ENCODE results near the gene MRPL44. TPM values are rescaled to one million over a fixed set of nuclear protein-coding genes. Genes with fewer than 3 reads are reported as not detected.
A peak's percentile ranks its signal among the peaks of the same experiment; 100 is the strongest.

MRPL44 gene
- total RNA-seq, 1 donor from 2014 or later = 29.9 TPM

DNA sequence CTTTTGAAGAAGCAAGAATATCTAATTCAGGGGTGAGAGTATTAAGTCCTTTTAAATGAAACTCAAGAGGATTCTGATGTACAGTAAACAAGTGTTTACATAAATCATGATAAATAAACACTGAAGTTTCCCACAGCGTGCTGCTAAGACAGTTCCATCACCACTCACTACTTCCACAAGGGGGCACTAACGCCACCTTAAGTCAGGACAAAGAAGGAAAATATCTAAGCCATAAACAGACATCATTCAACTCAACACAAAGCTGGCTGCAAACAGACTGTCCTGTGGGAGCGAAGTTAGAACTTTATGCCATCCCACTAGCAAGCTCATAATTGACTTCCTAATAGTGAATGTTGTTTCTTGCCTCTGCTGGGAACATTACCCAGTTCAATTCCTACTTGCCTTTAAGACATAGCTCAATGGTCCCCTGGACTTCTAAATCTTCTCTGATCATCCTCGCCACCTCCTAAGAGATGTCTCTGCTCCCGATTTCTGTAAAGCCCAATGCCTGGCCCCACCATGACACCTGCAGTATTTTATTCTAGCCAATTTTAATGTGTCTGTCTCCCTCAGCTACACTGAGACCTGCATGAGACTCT lies 36.5 kb downstream of the MRPL44 start:
- TF ChIP-seq, protein P1, sequence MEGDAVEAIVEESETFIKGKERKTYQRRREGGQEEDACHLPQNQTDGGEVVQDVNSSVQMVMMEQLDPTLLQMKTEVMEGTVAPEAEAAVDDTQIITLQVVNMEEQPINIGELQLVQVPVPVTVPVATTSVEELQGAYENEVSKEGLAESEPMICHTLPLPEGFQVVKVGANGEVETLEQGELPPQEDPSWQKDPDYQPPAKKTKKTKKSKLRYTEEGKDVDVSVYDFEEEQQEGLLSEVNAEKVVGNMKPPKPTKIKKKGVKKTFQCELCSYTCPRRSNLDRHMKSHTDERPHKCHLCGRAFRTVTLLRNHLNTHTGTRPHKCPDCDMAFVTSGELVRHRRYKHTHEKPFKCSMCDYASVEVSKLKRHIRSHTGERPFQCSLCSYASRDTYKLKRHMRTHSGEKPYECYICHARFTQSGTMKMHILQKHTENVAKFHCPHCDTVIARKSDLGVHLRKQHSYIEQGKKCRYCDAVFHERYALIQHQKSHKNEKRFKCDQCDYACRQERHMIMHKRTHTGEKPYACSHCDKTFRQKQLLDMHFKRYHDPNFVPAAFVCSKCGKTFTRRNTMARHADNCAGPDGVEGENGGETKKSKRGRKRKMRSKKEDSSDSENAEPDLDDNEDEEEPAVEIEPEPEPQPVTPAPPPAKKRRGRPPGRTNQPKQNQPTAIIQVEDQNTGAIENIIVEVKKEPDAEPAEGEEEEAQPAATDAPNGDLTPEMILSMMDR (IDR thresholded peaks at IDR 0.05) = no peak
- no peaks in the 10 kb centered on the region for H3K4me1 Mint-ChIP-seq
- ATAC-seq (ENCODE audit: low read depth) = peak; percentile 67
- no peak overlapping the region for H3K27ac Mint-ChIP-seq
- ChIA-PET CTCF (interaction anchor here (0.6 to 8.0 kb wide), 36 partner anchors 9 to 770 kb away, joined by 3 to 210 read pairs (median 4); no protein-coding TSS in a partner anchor), POLR2A (interaction anchor here (0.6 to 1.5 kb wide), 2 partner anchors 9 to 291 kb away, joined by 4 to 9 read pairs; no protein-coding TSS in a partner anchor)
- H3K4me3 Mint-ChIP-seq = no peak overlapping the region
- DNase-seq = no peak
- H3K9me3 Mint-ChIP-seq = no peaks in the 10 kb centered on the region
- no peaks in the 10 kb centered on the region for H3K36me3 Mint-ChIP-seq (ENCODE audit: low read depth)
- H3K27me3 Mint-ChIP-seq = no peaks in the 10 kb centered on the region
- intact Hi-C loops (cut with micrococcal nuclease) = loop anchor here (1.0 to 10.0 kb wide), 7 partner anchors 23 to 1021 kb away; no protein-coding TSS in a partner anchor

DNA sequence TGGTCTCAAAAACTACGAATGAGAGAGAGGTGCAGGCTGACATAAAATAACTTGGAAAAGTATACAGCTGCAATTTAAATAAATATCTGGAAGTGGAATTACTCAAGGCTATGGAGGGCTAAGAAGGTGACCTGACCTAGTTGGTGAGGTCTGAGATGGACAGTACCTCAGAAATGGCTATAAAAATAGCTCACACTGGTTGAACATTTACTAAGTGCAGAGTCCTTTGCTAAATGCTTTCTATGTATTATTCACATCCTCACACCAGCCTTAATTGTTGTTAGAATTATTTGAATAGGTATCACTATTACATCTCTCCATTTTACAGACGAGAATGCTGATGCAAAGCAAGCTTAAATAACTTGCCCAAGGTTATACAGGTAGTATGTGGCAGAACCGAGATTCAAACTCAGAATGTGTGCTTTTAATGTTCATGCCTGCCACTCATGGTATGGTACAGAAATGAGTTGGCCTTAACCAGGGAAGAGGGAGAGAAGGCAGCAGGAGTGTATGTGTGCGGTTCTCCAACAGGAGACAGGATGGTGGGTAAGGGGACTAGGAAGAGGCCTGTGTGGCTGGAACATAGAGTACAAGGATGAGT lies 37.4 kb downstream of the MRPL44 start:
- Mint-ChIP-seq H3K4me3 (no peak overlapping the region), H3K4me1 (no peaks in the 10 kb centered on the region), H3K27me3 (no peaks in the 10 kb centered on the region), H3K27ac (no peak overlapping the region), H3K36me3 (ENCODE audit: low read depth) (no peaks in the 10 kb centered on the region), H3K9me3 (no peaks in the 10 kb centered on the region)
- no peak for DNase-seq
- TF ChIP-seq, protein P1 (IDR thresholded peaks at IDR 0.05) = no peak
- ChIA-PET CTCF (interaction anchor here (0.9 to 8.0 kb wide), 12 partner anchors 8 to 655 kb away, joined by 3 to 210 read pairs (median 4); no protein-coding TSS in a partner anchor), POLR2A (no interaction called here)
- no peak for ATAC-seq (ENCODE audit: low read depth)
- intact Hi-C loops (cut with micrococcal nuclease) = loop anchor here (5.0 to 10.0 kb wide), 2 partner anchors 780 to 1022 kb away; no protein-coding TSS in a partner anchor

DNA sequence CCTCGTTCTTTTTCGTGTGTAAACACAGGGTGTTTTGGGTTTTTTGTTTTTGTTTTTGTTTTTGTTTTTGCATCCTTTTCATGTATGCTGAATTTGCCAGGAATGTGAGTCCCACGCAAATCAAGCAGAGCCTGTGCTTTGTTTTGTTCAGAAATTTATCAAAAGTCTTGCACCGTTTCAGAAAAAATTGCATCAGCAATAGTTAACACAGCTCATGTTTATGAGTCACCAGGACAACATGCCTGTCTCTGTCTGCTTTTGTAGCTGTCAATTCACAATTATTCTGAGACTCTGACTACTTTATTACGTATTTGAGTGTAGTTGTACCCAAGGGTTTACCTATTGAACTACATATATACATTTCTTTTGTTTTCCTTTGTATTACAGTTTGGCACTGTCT lies 38.3 kb downstream of the MRPL44 start:
- no peak overlapping the region for H3K27ac Mint-ChIP-seq
- DNase-seq (no peak), ATAC-seq (ENCODE audit: low read depth) (no peak)
- H3K4me3 Mint-ChIP-seq = no peak overlapping the region
- H3K36me3 Mint-ChIP-seq (ENCODE audit: low read depth) = no peaks in the 10 kb centered on the region
- intact Hi-C loops (cut with micrococcal nuclease) = loop anchor here (10.0 kb wide), 1 partner anchor 779 kb away; no protein-coding TSS in a partner anchor
- H3K9me3 Mint-ChIP-seq = no peaks in the 10 kb centered on the region
- ChIA-PET POLR2A (no interaction called here), CTCF (interaction anchor here (1.0 to 8.0 kb wide), 3 partner anchors 9 to 289 kb away, joined by 4 to 210 read pairs (median 5); no protein-coding TSS in a partner anchor)
- TF ChIP-seq, protein P1 (IDR thresholded peaks at IDR 0.05) = no peak
- no peaks in the 10 kb centered on the region for H3K4me1 Mint-ChIP-seq
- no peaks in the 10 kb centered on the region for H3K27me3 Mint-ChIP-seq

DNA sequence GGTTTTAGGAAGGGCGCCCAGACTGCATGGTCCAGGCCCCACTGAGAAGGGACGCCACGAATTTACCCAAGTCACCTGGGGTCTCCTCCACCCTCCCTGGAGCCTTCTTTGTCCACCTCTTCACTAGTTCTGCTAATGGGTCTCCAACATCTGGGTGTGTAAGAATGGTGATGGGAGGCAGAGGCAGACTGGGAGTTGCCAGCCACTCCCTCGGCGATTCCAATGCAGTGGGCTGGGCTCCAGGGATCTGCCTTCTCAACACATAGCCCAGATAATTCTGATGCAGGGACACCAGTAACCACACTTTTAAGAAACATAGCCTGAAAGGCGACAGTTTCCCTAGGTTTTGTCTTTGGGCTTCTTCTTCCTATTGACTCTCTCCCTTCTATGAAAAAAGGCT lies 39.1 kb downstream of the MRPL44 start:
- H3K9me3 Mint-ChIP-seq = no peaks in the 10 kb centered on the region
- no peaks in the 10 kb centered on the region for H3K4me1 Mint-ChIP-seq
- no peaks in the 10 kb centered on the region for H3K36me3 Mint-ChIP-seq (ENCODE audit: low read depth)
- POLR2A ChIA-PET = no interaction called here
- H3K27me3 Mint-ChIP-seq = no peaks in the 10 kb centered on the region
- intact Hi-C loops (cut with micrococcal nuclease) = loop anchor here (10.0 kb wide), 1 partner anchor 778 kb away; no protein-coding TSS in a partner anchor
- CTCF ChIA-PET = interaction anchor here (1.7 to 8.0 kb wide), 2 partner anchors 10 to 289 kb away, joined by 5 to 210 read pairs; no protein-coding TSS in a partner anchor
- H3K4me3 Mint-ChIP-seq = no peak overlapping the region
- ATAC-seq (ENCODE audit: low read depth) (no peak), DNase-seq (no peak)
- TF ChIP-seq, protein P1 (IDR thresholded peaks at IDR 0.05) = no peak
- H3K27ac Mint-ChIP-seq = no peak overlapping the region

DNA sequence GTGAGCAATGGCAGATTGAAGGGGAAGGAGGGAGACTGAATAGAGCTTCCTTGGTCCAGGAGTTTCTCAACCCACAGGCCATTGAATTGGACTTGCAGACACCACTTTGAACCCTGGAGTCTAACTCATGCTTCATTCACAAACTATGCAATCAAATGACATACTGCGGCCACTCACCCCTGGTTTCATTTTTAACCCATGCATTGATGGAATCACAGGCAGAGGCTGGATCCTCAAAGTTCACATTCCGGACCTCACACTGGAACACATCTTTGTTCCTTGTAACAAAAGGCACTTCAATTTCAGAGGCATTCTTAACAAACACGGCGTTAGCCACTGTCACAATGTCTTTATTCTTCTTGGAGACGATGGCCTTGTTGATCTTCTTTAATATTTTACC lies 40.7 kb downstream of the MRPL44 start:
- no peak overlapping the region for H3K27ac Mint-ChIP-seq
- TF ChIP-seq, protein P1 (IDR thresholded peaks at IDR 0.05) = no peak
- H3K4me3 Mint-ChIP-seq = no peak overlapping the region
- H3K9me3 Mint-ChIP-seq = no peaks in the 10 kb centered on the region
- no peak for ATAC-seq (ENCODE audit: low read depth)
- ChIA-PET POLR2A (no interaction called here), CTCF (interaction anchor here (1.1 kb wide), 2 partner anchors 28 to 286 kb away, joined by 3 read pairs; no protein-coding TSS in a partner anchor)
- H3K36me3 Mint-ChIP-seq (ENCODE audit: low read depth) = no peaks in the 10 kb centered on the region
- no peak for DNase-seq
- H3K4me1 Mint-ChIP-seq = no peaks in the 10 kb centered on the region
- H3K27me3 Mint-ChIP-seq = no peaks in the 10 kb centered on the region
- intact Hi-C loops (cut with micrococcal nuclease) = loop anchor here (10.0 kb wide), 1 partner anchor 777 kb away; no protein-coding TSS in a partner anchor

All from activated B cell treated with CpG ODN at 0.5 μM for 24 hours (primary cell).